Right lung (tissue), 5 donors: Measurements from ENCODE around the gene PMAIP1. TPM values are rescaled to one million over a fixed set of nuclear protein-coding genes. Genes with fewer than 3 reads are reported as not detected.

Source experiments
- DNase-seq, 2 donors: peaks; one replicate each; pipeline ENCODE4 v3.0.0-alpha.2; 2013
- polyA plus RNA-seq, 5 donors: library from polyadenylated mRNA; unstranded; fragments of 120-200 nt; gene quantifications; one replicate each; pipeline versions ENCODE4 v1.2.1 to v1.2.3, GENCODE V29; 2013; ENCODE audit warnings: inconsistent platforms in 1 of 5, low replicate concordance in 1 of 5; ENCODE audit not compliant: insufficient read length in 5 of 5, insufficient read depth in 1 of 5

Gene PMAIP1
- polyA plus RNA-seq, 5 donors: 1.4 to 3.4 (median 2.7) TPM

GRCh38 chr18:59910967-59911366 is 11.2 kb downstream of the PMAIP1 start:
- DNase-seq: no peak

- no peak for DNase-seq
Observed at GRCh38 chr18:59911600-59911999, 11.8 kb downstream of the PMAIP1 start.

- no peak for DNase-seq
Observed at GRCh38 chr18:59912007-59912550, 12.3 kb downstream of the PMAIP1 start.

GRCh38 chr18:59915606-59916005 is 15.8 kb downstream of the PMAIP1 start:
- no peak for DNase-seq

- no peak for DNase-seq
Observed at GRCh38 chr18:59916746-59917145, 16.9 kb downstream of the PMAIP1 start.

- no peak for DNase-seq
Observed at GRCh38 chr18:59917422-59917821, 17.6 kb downstream of the PMAIP1 start.

GRCh38 chr18:59918320-59918755 is 18.5 kb downstream of the PMAIP1 start:
- no peak for DNase-seq

GRCh38 chr18:59918997-59919396 is 19.2 kb downstream of the PMAIP1 start:
- no peak for DNase-seq

GRCh38 chr18:59921384-59921891 is 21.6 kb downstream of the PMAIP1 start:
- DNase-seq: no peak

GRCh38 chr18:59923539-59924196 is 23.9 kb downstream of the PMAIP1 start:
- no peak for DNase-seq

- DNase-seq: no peak
Observed at GRCh38 chr18:59926131-59926530, 26.3 kb downstream of the PMAIP1 start.

- DNase-seq: no peak
Observed at GRCh38 chr18:59927246-59927825, 27.5 kb downstream of the PMAIP1 start.

GRCh38 chr18:59928201-59928600 is 28.4 kb downstream of the PMAIP1 start:
- no peak for DNase-seq

- no peak for DNase-seq
Observed at GRCh38 chr18:59929621-59930295, 30.0 kb downstream of the PMAIP1 start.

GRCh38 chr18:59932401-59932800 is 32.6 kb downstream of the PMAIP1 start:
- no peak for DNase-seq

GRCh38 chr18:59938676-59939075 is 38.9 kb downstream of the PMAIP1 start:
- no peak for DNase-seq

- no peak for DNase-seq
Observed at GRCh38 chr18:59939127-59939526, 39.3 kb downstream of the PMAIP1 start.

GRCh38 chr18:59940068-59940467 is 40.3 kb downstream of the PMAIP1 start:
- DNase-seq: no peak

- DNase-seq: no peak
Observed at GRCh38 chr18:59941331-59941730, 41.5 kb downstream of the PMAIP1 start.

- no peak for DNase-seq
Observed at GRCh38 chr18:59942601-59943000, 42.8 kb downstream of the PMAIP1 start.

- DNase-seq: no peak
Observed at GRCh38 chr18:59945544-59945943, 45.7 kb downstream of the PMAIP1 start.

GRCh38 chr18:59950215-59950944 is 50.6 kb downstream of the PMAIP1 start:
- no peak for DNase-seq
